Loucy (cell line): ENCODE data around the gene AKT1.

Experiments
- H2AFZ ChIP-seq: fragments of 200-600 bp; sonication (generic); 2 replicates; pipeline ENCODE4 v1.6.0; 2016; ENCODE audit warnings: antibody characterized with exemption, mild to moderate bottlenecking, low read length, moderate library complexity
- H3F3A ChIP-seq: fragments of 200-600 bp; 2 replicates; pipeline ENCODE4 v1.6.0; 2016; ENCODE audit warnings: antibody characterized with exemption, low read depth, mild to moderate bottlenecking
- H3K27me3 ChIP-seq: fragments of 200-600 bp; sonication (generic); 2 replicates; pipeline ENCODE4 v1.6.1; 2014; ENCODE audit warnings: low read length, mild to moderate bottlenecking; ENCODE audit not compliant: insufficient read depth, poor library complexity, severe bottlenecking
- H3K36me3 ChIP-seq: fragments of 200-600 bp; sonication (generic); 2 replicates; pipeline ENCODE4 v1.6.1; 2016; ENCODE audit warnings: low read length; ENCODE audit not compliant: insufficient read depth
- H3K4me1 ChIP-seq: fragments of 200-600 bp; sonication (generic); 2 replicates; pipeline ENCODE4 v1.5.1; 2014; ENCODE audit warnings: low read length, mild to moderate bottlenecking; ENCODE audit not compliant: insufficient read depth, poor library complexity, severe bottlenecking
- H3K4me2 ChIP-seq: fragments of 200-600 bp; sonication (generic); 2 replicates; pipeline ENCODE4 v1.6.0; 2014; ENCODE audit warnings: antibody characterized with exemption, low read length, low read depth, mild to moderate bottlenecking; ENCODE audit not compliant: poor library complexity, severe bottlenecking
- H3K4me3 ChIP-seq: fragments of 200-600 bp; sonication (generic); 2 replicates; pipeline ENCODE4 v1.5.1; 2014; ENCODE audit warnings: low read length, mild to moderate bottlenecking, mixed read lengths; ENCODE audit not compliant: poor library complexity, severe bottlenecking
- H3K79me2 ChIP-seq: fragments of 200-600 bp; sonication (generic); 2 replicates; pipeline ENCODE4 v1.6.1; 2014; ENCODE audit warnings: low read length; ENCODE audit not compliant: insufficient read depth
- H3K9ac ChIP-seq: fragments of 200-600 bp; sonication (generic); 2 replicates; pipeline ENCODE4 v1.6.0; 2014; ENCODE audit warnings: mild to moderate bottlenecking, low read depth, low read length, moderate library complexity; ENCODE audit not compliant: poor library complexity, severe bottlenecking
- H3K9me2 ChIP-seq: fragments of 200-600 bp; sonication (generic); replicated peaks from 2 replicates; pipeline ENCODE4 v1.6.1; 2016; ENCODE audit warnings: low read depth, low read length, mixed read lengths
- H3K9me3 ChIP-seq: fragments of 200-600 bp; sonication (generic); 2 replicates; pipeline ENCODE4 v1.6.1; 2014; ENCODE audit warnings: mild to moderate bottlenecking, antibody characterized with exemption, low read length, low read depth; ENCODE audit not compliant: insufficient read depth
- H4K20me1 ChIP-seq: fragments of 200-600 bp; sonication (generic); 2 replicates; pipeline ENCODE4 v1.6.0; 2014; ENCODE audit warnings: antibody characterized with exemption, low read length, mild to moderate bottlenecking; ENCODE audit not compliant: insufficient read depth, poor library complexity, severe bottlenecking
- CTCF ChIP-seq: fragments of 200-600 bp; sonication (generic); conservative IDR thresholded peaks from 2 replicates; pipeline ENCODE4 v1.5.1; 2014; ENCODE audit warnings: mild to moderate bottlenecking, antibody characterized with exemption, low read length
- EZH2phosphoT487 ChIP-seq: fragments of 200-600 bp; IDR thresholded peaks from 2 replicates; pipeline ENCODE4 v1.6.1; 2018; ENCODE audit warnings: antibody characterized with exemption, mild to moderate bottlenecking, moderate library complexity, borderline replicate concordance

AKT1 gene

GRCh38 chr14:104770072-104770579 lies 25.4 kb downstream of the AKT1 start:
- Histone ChIP-seq H3K79me2 (peaks cover 6% of the 10 kb centered on the region), H2AFZ (no peak overlapping the region), H3K4me1 (peaks cover 10% of the 10 kb centered on the region), H3K27me3 (no peaks in the 10 kb centered on the region), H3K9me3 (no peaks in the 10 kb centered on the region; the same call in 1 of the 2 replicates), H3K9ac (no peak overlapping the region), H3K9me2 (no peaks in the 10 kb centered on the region), H3K4me2 (no peak overlapping the region), H3K36me3 (peaks cover 39% of the 10 kb centered on the region), H4K20me1 (no peaks in the 10 kb centered on the region), H3K4me3 (no peak overlapping the region), H3F3A (peaks cover 3% of the 10 kb centered on the region; the same call in 1 of the 2 replicates)
- TF ChIP-seq CTCF: no peak
- TF ChIP-seq EZH2phosphoT487: no peak

- peaks cover 3% of the 10 kb centered on the region; the same call in 1 of the 2 replicates for H3F3A ChIP-seq
- H3K9ac ChIP-seq: no peak overlapping the region
- no peaks in the 10 kb centered on the region for H3K27me3 ChIP-seq
- H3K9me2 ChIP-seq: no peaks in the 10 kb centered on the region
- peaks cover 34% of the 10 kb centered on the region for H3K36me3 ChIP-seq
- H2AFZ ChIP-seq: no peak overlapping the region
- no peak overlapping the region for H3K4me3 ChIP-seq
- TF ChIP-seq CTCF (no peak), EZH2phosphoT487 (no peak)
- H3K4me1 ChIP-seq: peaks cover 10% of the 10 kb centered on the region
- peaks cover 6% of the 10 kb centered on the region for H3K79me2 ChIP-seq
- no peaks in the 10 kb centered on the region; the same call in 1 of the 2 replicates for H3K9me3 ChIP-seq
- no peaks in the 10 kb centered on the region for H4K20me1 ChIP-seq
- H3K4me2 ChIP-seq: peak overlapping the region; percentile 52
These were observed 26.1 kb downstream of the AKT1 start for GRCh38 chr14:104769324-104770071.

GRCh38 chr14:104768437-104769323 lies 26.9 kb downstream of the AKT1 start:
- Histone ChIP-seq H3K4me2 (peak overlapping the region; percentile 52), H3K36me3 (peaks cover 32% of the 10 kb centered on the region), H4K20me1 (no peaks in the 10 kb centered on the region), H3K9me3 (no peaks in the 10 kb centered on the region; the same call in 1 of the 2 replicates), H3K79me2 (peaks cover 6% of the 10 kb centered on the region), H3K9me2 (no peaks in the 10 kb centered on the region), H3K4me3 (peak overlapping the region; percentile 55), H3K27me3 (no peaks in the 10 kb centered on the region), H3K9ac (peak overlapping the region; percentile 63), H2AFZ (no peak overlapping the region), H3K4me1 (peaks cover 10% of the 10 kb centered on the region), H3F3A (peaks cover 3% of the 10 kb centered on the region; the same call in 1 of the 2 replicates)
- TF ChIP-seq CTCF: peak; percentile 75
- no peak for TF ChIP-seq EZH2phosphoT487
